Subcutaneous abdominal adipose tissue (tissue), 5 donors: ENCODE results near the gene CTTN.

ENCODE experiments used
- H3K27ac ChIP-seq: one replicate; pipeline ENCODE4 v1.7.0; 2013; ENCODE audit warnings: low read depth, mild to moderate bottlenecking, inconsistent platforms, low read length, moderate library complexity
- H3K27me3 ChIP-seq, 5 donors: one replicate each; pipeline ENCODE4 v1.7.0; 2013; ENCODE audit warnings: low read length in 5 of 5, inconsistent platforms in 1 of 5; ENCODE audit not compliant: control insufficient read depth in 5 of 5, insufficient read depth in 4 of 5
- H3K36me3 ChIP-seq, 5 donors: one replicate each; pipeline ENCODE4 v1.7.0; 2013; ENCODE audit warnings: low read length in 5 of 5; ENCODE audit not compliant: control insufficient read depth in 5 of 5, insufficient read depth in 5 of 5
- H3K4me1 ChIP-seq, 5 donors: one replicate each; pipeline ENCODE4 v1.7.0; 2013; ENCODE audit warnings: low read length in 5 of 5, mild to moderate bottlenecking in 3 of 5, moderate library complexity in 1 of 5; ENCODE audit not compliant: control insufficient read depth in 5 of 5, insufficient read depth in 5 of 5
- H3K4me3 ChIP-seq, 5 donors: one replicate each; pipeline ENCODE4 v1.7.0; 2013; ENCODE audit warnings: low read length in 5 of 5, low read depth in 1 of 5
- H3K9ac ChIP-seq, 5 donors: one replicate each; pipeline ENCODE4 v1.7.0; 2013; ENCODE audit warnings: low read length in 5 of 5, mild to moderate bottlenecking in 4 of 5, moderate library complexity in 3 of 5
- H3K9me3 ChIP-seq, 5 donors: one replicate each; pipeline ENCODE4 v1.7.0; 2013; ENCODE audit warnings: low read length in 5 of 5; ENCODE audit not compliant: control insufficient read depth in 5 of 5
- donor health status: healthy.
- donor health status: healthy.
- donor health status: healthy.
- donor health status: healthy.
- donor health status: healthy.

Gene CTTN

GRCh38 chr11:70470127-70470526 lies 71.8 kb downstream of the CTTN start:
- H3K9ac ChIP-seq: no peak overlapping the region
- H3K4me1 ChIP-seq: peaks cover 0 to 8% (median 0%) of the 10 kb centered on the region in 5 donors
- H3K27ac ChIP-seq: no peak overlapping the region
- H3K9me3 ChIP-seq: no peaks in the 10 kb centered on the region
- H3K36me3 ChIP-seq: peaks cover 0 to 2% (median 0%) of the 10 kb centered on the region in 5 donors
- no peak overlapping the region for H3K4me3 ChIP-seq
- peaks cover 0 to 10% (median 2%) of the 10 kb centered on the region in 5 donors for H3K27me3 ChIP-seq

DNA sequence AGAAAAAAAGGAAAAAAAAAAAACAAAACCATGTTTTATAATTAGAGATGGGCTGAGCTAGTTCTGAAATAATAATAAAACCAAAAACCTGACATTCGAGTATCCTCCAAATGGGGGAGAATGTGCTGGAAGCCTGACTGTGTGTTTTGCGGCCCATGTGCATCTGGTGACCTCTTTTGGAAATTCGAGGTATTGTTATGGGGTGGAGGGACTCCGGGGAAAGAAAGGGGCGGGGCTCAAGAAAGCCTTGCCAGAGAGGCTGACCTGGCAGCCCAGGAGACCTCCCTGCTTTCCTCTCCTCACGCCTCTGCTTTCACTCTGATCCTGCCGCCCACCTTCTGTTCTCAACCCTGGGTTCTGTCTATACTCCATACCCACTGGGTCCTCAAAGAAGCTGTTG lies 72.9 kb downstream of the CTTN start:
- peaks cover 0 to 10% (median 2%) of the 10 kb centered on the region in 5 donors for H3K27me3 ChIP-seq
- peaks cover 0 to 8% (median 0%) of the 10 kb centered on the region in 5 donors for H3K4me1 ChIP-seq
- H3K9ac ChIP-seq: no peak overlapping the region
- no peak overlapping the region for H3K27ac ChIP-seq
- H3K4me3 ChIP-seq: no peak overlapping the region
- peaks cover 0 to 2% (median 0%) of the 10 kb centered on the region in 5 donors for H3K36me3 ChIP-seq
- no peaks in the 10 kb centered on the region for H3K9me3 ChIP-seq

DNA sequence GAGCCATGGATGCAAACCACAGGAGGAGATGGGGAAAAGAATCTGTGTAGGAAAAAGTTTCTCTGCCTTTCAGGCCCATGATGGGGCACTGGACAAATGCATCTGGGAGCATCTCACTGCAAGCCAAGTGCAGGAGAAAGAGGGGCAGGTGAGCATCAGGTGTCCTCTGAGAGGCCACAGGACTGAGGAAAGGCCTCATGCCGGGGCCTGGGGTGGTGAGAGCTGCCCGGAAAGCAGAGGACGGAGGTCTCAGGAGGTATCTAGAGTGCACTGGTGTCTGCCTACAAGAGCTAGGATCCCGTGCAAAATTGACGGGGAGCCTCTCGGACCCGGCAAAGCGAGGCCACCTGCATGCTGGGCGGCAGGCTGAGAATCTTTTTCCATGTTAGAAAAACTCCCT lies 73.9 kb downstream of the CTTN start:
- no peak overlapping the region for H3K9ac ChIP-seq
- H3K4me3 ChIP-seq: no peak overlapping the region
- H3K36me3 ChIP-seq: peaks cover 0 to 2% (median 0%) of the 10 kb centered on the region in 5 donors
- H3K27ac ChIP-seq: no peak overlapping the region
- H3K9me3 ChIP-seq: no peaks in the 10 kb centered on the region
- peaks cover 0 to 8% (median 0%) of the 10 kb centered on the region in 5 donors for H3K4me1 ChIP-seq
- H3K27me3 ChIP-seq: peaks cover 0 to 10% (median 2%) of the 10 kb centered on the region in 5 donors

DNA sequence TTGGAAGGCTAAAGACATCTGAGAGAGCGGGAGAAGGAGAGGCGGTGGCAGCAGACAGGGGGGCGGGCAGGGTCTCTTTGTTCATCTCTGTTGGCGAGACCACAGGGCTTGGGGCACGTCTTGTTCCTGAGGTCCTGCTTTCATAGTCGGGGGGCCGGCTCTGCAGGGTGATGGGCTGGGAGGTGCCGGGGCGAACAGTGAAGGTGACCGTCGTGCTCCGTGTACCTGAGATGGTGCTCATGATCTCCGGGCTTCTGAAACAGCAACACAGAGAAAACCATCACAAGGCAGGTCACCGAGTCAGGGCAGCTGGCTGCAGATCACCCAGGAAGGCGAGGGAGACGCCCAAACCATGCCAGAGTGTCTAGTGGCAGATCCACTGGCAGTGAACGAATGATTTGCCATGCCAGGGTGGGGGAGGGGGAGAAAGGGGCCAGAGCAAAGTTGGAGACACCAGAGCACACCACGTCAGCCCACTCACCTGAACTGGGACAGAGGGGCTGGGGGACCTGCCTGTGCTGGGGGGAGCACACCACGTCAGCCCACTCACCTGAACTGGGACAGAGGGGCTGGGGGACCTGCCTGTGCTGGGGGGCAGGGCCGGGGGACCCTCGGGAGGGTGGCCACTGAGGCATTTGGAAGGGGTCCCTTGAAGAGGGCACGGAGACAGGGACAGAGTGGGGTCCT lies 75.0 kb downstream of the CTTN start:
- Histone ChIP-seq H3K27ac (no peak overlapping the region), H3K36me3 (peaks cover 0 to 2% (median 0%) of the 10 kb centered on the region in 5 donors), H3K4me3 (no peak overlapping the region), H3K4me1 (peaks cover 0 to 8% (median 0%) of the 10 kb centered on the region in 5 donors), H3K9me3 (no peaks in the 10 kb centered on the region), H3K9ac (no peak overlapping the region), H3K27me3 (peaks cover 0 to 10% (median 2%) of the 10 kb centered on the region in 5 donors)

DNA sequence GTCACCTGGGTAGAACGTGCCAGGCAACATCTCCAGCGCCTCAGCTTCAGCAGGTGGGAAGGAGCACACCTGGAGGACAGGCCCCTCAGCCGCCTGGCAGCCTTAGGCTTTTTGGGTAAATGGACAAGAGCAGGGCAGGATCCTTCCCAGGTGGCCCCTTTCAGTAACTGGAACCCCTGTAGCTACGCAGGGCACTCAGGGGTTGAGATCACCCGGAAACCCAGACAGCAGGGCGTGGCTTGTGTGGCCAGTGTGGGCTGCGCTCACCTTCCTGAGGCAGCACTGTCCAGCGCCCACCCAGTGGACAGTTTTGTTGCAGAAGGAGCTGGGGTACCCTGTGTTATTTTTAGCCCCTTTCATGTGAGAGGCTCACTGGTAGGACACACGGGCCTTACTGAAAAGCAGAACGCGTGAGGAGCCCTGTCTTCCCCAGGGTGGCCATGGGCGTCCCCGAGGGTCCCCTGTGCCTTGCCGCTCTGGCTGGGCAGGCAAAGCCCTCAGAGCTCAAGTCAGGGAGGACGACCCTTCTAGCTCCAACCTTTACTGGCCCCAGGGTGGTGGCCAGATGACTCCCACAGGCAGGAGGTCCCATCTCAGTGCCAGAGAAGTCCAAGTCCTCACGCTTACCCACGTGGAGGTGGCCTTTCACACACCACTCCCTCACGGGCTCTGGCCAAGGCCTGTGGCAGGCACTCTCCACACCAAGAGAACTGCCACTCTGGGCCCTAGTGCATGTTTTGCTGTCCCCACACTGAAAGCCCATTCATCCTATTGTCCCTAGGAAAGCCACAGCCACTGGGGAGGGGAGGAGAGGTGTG lies 75.8 kb downstream of the CTTN start:
- Histone ChIP-seq H3K27me3 (peaks cover 0 to 10% (median 2%) of the 10 kb centered on the region in 5 donors), H3K4me1 (peaks cover 0 to 8% (median 0%) of the 10 kb centered on the region in 5 donors)

DNA sequence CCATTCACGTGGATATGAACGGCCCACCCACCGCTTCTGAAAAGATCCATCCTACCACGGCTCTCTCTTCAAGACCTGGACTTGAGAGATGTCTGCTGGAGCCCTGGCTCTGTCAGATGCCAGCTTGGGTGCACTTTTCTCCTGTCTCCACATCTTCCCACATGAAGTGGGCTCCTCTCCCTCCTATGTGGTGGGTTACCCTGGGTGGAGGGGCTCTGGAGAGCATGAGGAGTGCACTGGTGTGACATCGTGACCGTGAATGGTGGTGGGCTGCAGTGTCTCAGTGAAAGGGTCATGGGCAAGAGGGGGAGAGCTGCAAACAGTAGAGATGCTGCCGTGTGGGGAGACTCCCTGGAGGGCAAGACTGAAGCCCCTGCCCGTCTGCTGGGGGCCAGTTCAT lies 76.4 kb downstream of the CTTN start:
- no peak overlapping the region for H3K4me3 ChIP-seq
- peaks cover 0 to 2% (median 0%) of the 10 kb centered on the region in 5 donors for H3K36me3 ChIP-seq
- H3K27ac ChIP-seq: no peak overlapping the region
- peaks cover 0 to 8% (median 0%) of the 10 kb centered on the region in 5 donors for H3K4me1 ChIP-seq
- peaks cover 0 to 10% (median 2%) of the 10 kb centered on the region in 5 donors for H3K27me3 ChIP-seq
- H3K9me3 ChIP-seq: no peaks in the 10 kb centered on the region
- H3K9ac ChIP-seq: no peak overlapping the region

More for the DNA sequence above, 75.8 kb downstream of the CTTN start:
- Histone ChIP-seq H3K9ac (no peak overlapping the region), H3K27ac (no peak overlapping the region), H3K4me3 (no peak overlapping the region), H3K9me3 (no peaks in the 10 kb centered on the region), H3K36me3 (peaks cover 0 to 2% (median 0%) of the 10 kb centered on the region in 5 donors)

- H3K9ac ChIP-seq: no peak overlapping the region
- H3K27me3 ChIP-seq: peaks cover 0 to 10% (median 2%) of the 10 kb centered on the region in 5 donors
- no peak overlapping the region for H3K27ac ChIP-seq
- peaks cover 0 to 2% (median 0%) of the 10 kb centered on the region in 5 donors for H3K36me3 ChIP-seq
- H3K4me3 ChIP-seq: no peak overlapping the region
- peaks cover 0 to 2% (median under 1%) of the 10 kb centered on the region in 5 donors for H3K4me1 ChIP-seq
- no peaks in the 10 kb centered on the region for H3K9me3 ChIP-seq
These were observed 78.3 kb downstream of the CTTN start for GRCh38 chr11:70476669-70477068.

DNA sequence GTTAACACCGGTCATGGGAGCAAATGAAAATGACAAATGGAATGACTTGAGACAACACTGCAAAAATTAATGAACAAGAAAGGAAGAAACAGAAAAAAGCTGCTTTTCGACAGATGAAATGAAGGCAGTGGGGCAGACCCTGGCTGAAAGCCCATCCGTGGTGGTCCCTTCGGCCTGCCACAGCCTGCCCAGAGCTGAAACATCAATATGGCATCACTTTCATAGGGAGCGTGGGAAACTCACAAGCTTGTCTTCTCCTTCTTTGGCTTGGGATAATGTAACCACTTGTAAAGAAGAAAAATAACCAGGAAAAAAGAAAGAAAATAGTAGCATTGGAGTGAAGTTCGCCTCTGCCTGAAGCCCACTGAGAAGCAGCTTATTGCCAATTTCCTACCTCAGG lies 78.8 kb downstream of the CTTN start:
- Histone ChIP-seq H3K36me3 (peaks cover 0 to 2% (median 0%) of the 10 kb centered on the region in 5 donors), H3K9me3 (no peaks in the 10 kb centered on the region), H3K27ac (no peak overlapping the region), H3K27me3 (peaks cover 0 to 10% (median 2%) of the 10 kb centered on the region in 5 donors), H3K4me1 (peaks cover 0 to 8% (median 5%) of the 10 kb centered on the region in 5 donors), H3K4me3 (no peak overlapping the region), H3K9ac (no peak overlapping the region)

DNA sequence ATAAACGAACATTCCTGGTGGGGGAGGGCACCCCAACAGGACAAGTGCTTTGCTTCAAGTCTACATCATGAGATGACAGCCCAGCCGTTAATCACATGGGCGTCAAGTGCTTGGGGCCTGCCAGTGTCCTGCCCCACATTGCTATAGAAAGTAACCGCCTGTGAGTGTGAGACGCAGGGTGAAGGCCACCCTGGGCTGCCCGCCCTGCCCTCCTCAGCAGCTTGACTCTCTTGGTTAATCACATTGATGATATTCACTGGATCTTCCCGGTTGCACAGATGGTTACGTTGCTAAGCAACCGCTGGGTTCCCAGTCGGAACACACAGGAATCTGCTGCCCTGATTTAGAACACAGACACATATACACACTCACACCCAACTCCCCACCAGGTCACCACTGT lies 79.3 kb downstream of the CTTN start:
- H3K27ac ChIP-seq: no peak overlapping the region
- H3K4me3 ChIP-seq: no peak overlapping the region
- H3K4me1 ChIP-seq: peaks cover 0 to 12% (median 10%) of the 10 kb centered on the region in 5 donors
- H3K9me3 ChIP-seq: no peaks in the 10 kb centered on the region
- H3K36me3 ChIP-seq: peaks cover 0 to 2% (median 0%) of the 10 kb centered on the region in 5 donors
- peaks cover 0 to 8% (median 2%) of the 10 kb centered on the region in 5 donors for H3K27me3 ChIP-seq
- no peak overlapping the region for H3K9ac ChIP-seq
